Fibroblast of mammary gland (primary cell): Measurements from ENCODE around the gene ZFP36L1.

ENCODE experiments used
- DNase-seq: peaks from one replicate; pipeline ENCODE4 v3.0.0-alpha.2; 2010; ENCODE audit warnings: low read depth
- H3K4me3 ChIP-seq: 2 replicates; pipeline ENCODE4 v1.5.1; 2011; ENCODE audit warnings: low read depth, mild to moderate bottlenecking, low read length, moderate library complexity; ENCODE audit not compliant: control insufficient read depth
- TF ChIP-seq, protein P1 (sequence below): conservative IDR thresholded peaks from 2 replicates; pipeline ENCODE4 v1.5.1; 2011; ENCODE audit warnings: low read depth, low read length, inconsistent platforms; ENCODE audit not compliant: control insufficient read depth, insufficient read depth

The ZFP36L1 gene

DNA sequence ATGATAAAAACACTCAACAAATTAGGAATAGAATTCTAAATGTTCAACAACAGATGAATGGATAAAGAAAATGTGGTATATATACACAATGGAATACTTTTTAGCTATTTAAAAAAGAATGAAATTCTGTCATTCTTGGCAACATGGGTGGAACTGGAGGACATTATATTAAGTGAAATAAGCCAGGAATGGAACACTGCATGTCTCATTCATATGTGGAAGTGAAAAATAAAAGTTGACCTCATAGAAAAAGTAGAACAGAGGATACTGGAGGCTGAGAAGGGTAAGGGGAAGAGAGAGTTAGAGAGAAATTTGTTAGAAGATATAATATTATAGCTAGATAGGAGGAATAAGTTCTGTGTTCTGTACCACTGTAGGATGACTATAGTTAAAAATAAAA, 35.8 kb upstream of the ZFP36L1 start:
- TF ChIP-seq, protein P1, sequence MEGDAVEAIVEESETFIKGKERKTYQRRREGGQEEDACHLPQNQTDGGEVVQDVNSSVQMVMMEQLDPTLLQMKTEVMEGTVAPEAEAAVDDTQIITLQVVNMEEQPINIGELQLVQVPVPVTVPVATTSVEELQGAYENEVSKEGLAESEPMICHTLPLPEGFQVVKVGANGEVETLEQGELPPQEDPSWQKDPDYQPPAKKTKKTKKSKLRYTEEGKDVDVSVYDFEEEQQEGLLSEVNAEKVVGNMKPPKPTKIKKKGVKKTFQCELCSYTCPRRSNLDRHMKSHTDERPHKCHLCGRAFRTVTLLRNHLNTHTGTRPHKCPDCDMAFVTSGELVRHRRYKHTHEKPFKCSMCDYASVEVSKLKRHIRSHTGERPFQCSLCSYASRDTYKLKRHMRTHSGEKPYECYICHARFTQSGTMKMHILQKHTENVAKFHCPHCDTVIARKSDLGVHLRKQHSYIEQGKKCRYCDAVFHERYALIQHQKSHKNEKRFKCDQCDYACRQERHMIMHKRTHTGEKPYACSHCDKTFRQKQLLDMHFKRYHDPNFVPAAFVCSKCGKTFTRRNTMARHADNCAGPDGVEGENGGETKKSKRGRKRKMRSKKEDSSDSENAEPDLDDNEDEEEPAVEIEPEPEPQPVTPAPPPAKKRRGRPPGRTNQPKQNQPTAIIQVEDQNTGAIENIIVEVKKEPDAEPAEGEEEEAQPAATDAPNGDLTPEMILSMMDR: no peak
- no peak for DNase-seq
- H3K4me3 ChIP-seq: no peak overlapping the region

- H3K4me3 ChIP-seq: no peak overlapping the region
- no peak for DNase-seq
- TF ChIP-seq, protein P1: no peak
These were observed 32.9 kb upstream of the ZFP36L1 start for GRCh38 chr14:68825729-68826128.

DNA sequence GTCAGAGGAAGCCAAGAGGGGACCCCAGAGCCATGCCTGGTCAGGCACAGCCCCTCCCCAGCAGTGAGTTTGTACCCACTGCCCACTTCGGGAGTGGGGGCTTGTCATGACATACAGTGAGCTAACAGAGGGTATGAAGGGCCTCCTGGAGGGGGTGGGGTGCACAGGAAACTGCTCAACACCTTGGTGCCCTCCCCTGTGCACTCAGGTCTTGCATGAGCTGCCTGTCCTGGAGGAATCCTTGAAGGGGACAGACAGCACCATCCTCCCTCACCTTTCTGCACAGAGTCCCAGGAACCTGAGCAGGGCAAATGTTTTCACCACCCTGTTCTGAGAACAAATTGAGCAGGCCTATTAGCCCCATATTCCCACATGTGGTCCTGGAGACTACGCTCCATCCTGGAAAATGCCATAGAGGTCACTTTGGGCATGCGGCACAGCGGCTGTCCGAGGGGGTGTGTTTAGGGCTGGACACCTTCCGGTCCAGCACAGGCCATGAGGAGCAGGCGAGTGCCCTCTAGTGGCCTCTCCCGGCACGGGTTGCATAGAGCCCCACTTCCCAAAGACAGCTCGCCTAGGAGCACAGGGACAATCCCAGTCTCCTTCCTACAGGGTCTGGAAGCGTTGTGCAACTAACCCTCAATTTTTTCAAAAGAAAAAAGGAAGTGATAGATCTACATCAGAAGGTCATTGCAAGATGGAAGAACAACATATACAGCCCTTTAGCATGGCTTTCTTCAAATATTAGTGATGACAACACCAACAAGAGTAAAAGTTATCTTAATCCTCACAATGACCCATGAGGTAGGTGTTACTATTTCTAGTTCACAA, 31.9 kb upstream of the ZFP36L1 start:
- TF ChIP-seq, protein P1: peak; percentile 92
- H3K4me3 ChIP-seq: no peak overlapping the region
- DNase-seq: peak; percentile 79

DNA sequence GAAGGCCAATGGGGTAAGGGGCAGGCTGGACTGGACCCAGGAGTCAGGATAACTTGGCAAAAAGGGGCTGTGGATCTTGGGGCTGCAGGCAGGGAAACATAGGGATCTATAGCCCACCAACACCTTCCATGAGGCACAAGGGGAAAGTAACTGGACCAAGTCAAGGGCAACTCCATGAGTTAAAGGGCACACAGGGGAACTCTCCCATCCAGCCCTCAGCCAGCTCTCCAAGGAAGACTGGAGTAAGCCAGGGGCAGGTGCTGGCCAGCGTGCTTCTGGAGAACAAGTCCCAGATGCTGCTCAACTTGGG, 31.3 kb upstream of the ZFP36L1 start:
- DNase-seq: no peak
- TF ChIP-seq, protein P1: no peak
- no peak overlapping the region for H3K4me3 ChIP-seq

- no peak overlapping the region for H3K4me3 ChIP-seq
- DNase-seq: no peak
- TF ChIP-seq, protein P1: no peak
These were observed 30.8 kb upstream of the ZFP36L1 start for GRCh38 chr14:68823434-68824206.

GRCh38 chr14:68822926-68823325, 30.1 kb upstream of the ZFP36L1 start:
- no peak for DNase-seq
- H3K4me3 ChIP-seq: no peak overlapping the region
- TF ChIP-seq, protein P1: no peak
